Measurements from ENCODE around the gene CDKN2B-AS1. TPM values are rescaled to one million over a fixed set of nuclear protein-coding genes. Genes with fewer than 3 reads are reported as not detected.

The CDKN2B-AS1 gene
- total RNA-seq, 1 experiment from 2014 or later = not detected

GRCh38 chr9:22120595-22120994 is 126.0 kb downstream of the CDKN2B-AS1 start:
- H2BK5ac ChIP-seq (ENCODE audit: insufficient read length, low read length) = no peak overlapping the region
- H3K27ac ChIP-seq (ENCODE audit: insufficient read length, low read depth, low read length) = no peak overlapping the region
- H3K23me2 ChIP-seq (ENCODE audit: insufficient read length, low read depth, low read length, poor library complexity, severe bottlenecking) = no peaks in the 10 kb centered on the region
- H3K56ac ChIP-seq (ENCODE audit: insufficient read length, low read depth, low read length) = no peak overlapping the region
- H3K36me3 Mint-ChIP-seq (ENCODE audit: insufficient read depth in 1 of 3, low read depth in 3 of 3) = no peaks in the 10 kb centered on the region
- no peak overlapping the region for H3K18ac ChIP-seq (ENCODE audit: insufficient read length, low read depth, low read length)
- no CpG with 5 or more reads among the region's 1 CpG for WGBS (ENCODE audit: extremely low coverage, insufficient read length, low lambda C conversion rate)
- H4K91ac ChIP-seq (ENCODE audit: insufficient read length, low read depth, low read length) = no peak overlapping the region
- H2BK12ac ChIP-seq (ENCODE audit: insufficient read length, low read depth, low read length) = no peak overlapping the region
- peaks cover 4% of the 10 kb centered on the region in 2 experiments; a peak in 2 of 5 replicates for H3K9me3 Mint-ChIP-seq
- no peak overlapping the region for H3K9ac ChIP-seq (ENCODE audit: extremely low read depth, insufficient read length, low read length)
- no peak overlapping the region for H2BK15ac ChIP-seq (ENCODE audit: low read depth, low read length)
- H3K14ac ChIP-seq (ENCODE audit: insufficient read depth, low read length) = no peak overlapping the region
- no peak for TF ChIP-seq CTCF (conservative IDR thresholded peaks at IDR 0.05)
- H3K9me3 ChIP-seq (ENCODE audit: control insufficient read depth, low read depth, low read length) = no peaks in the 10 kb centered on the region
- H3K4ac ChIP-seq (ENCODE audit: low read depth, low read length) = no peak overlapping the region
- H3K4me3 Mint-ChIP-seq = no peak overlapping the region
- no peak overlapping the region for H2BK20ac ChIP-seq (ENCODE audit: low read depth, low read length, poor library complexity, severe bottlenecking)
- no peaks in the 10 kb centered on the region for H3K79me2 ChIP-seq (ENCODE audit: insufficient read depth, low read length)
- no peak overlapping the region for H2BK120ac ChIP-seq (ENCODE audit: low read depth, low read length, poor library complexity, severe bottlenecking)
- H4K20me1 ChIP-seq (ENCODE audit: control insufficient read depth, insufficient read depth, insufficient read length) = no peaks in the 10 kb centered on the region
- no peak overlapping the region for H4K5ac ChIP-seq (ENCODE audit: insufficient read length, low read depth, low read length)
- no peak overlapping the region for H3T11ph ChIP-seq (ENCODE audit: low read length)
- no peak overlapping the region for H3K4me2 ChIP-seq (ENCODE audit: insufficient read depth, insufficient read length, low read length)
- no peak for DNase-seq
- no peak overlapping the region for H2AFZ ChIP-seq (ENCODE audit: low read length)
- H3K23ac ChIP-seq (ENCODE audit: insufficient read length, low read depth, low read length) = no peak overlapping the region
- peaks cover 15 to 19% of the 10 kb centered on the region in 2 experiments for H3K4me1 Mint-ChIP-seq
- peaks cover 2% of the 10 kb centered on the region; the same call in 1 of the 2 replicates for H3K27me3 Mint-ChIP-seq (ENCODE audit: low read depth)
- no peak overlapping the region for H2AK5ac ChIP-seq (ENCODE audit: insufficient read length, low read length)
- H4K8ac ChIP-seq (replicated peaks; ENCODE audit: insufficient read length, low read depth, low read length) = no peak overlapping the region
- H3K27me3 ChIP-seq (ENCODE audit: insufficient read depth, low read length) = no peaks in the 10 kb centered on the region
- no peak overlapping the region for H3K27ac Mint-ChIP-seq
- no peaks in the 10 kb centered on the region for H3K79me1 ChIP-seq (ENCODE audit: insufficient read depth, low read depth, low read length, poor library complexity, severe bottlenecking)
- H3K4me1 ChIP-seq (ENCODE audit: insufficient read depth, low read length) = peaks cover 2% of the 10 kb centered on the region; the same call in 1 of the 2 replicates

Measured in H9 (cell line).